K562 treated with DMSO at 1 percent for 12 hours (cell line): Measurements from ENCODE around the gene PPP3R1. TPM values are rescaled to one million over a fixed set of nuclear protein-coding genes. Genes with fewer than 3 reads are reported as not detected.

ENCODE experiments used
- total RNA-seq: library from RNA; unstranded; fragments of 300-600 nt; gene quantifications from 2 replicates; pipeline ENCODE4 v1.2.3, GENCODE V29; 2022; ENCODE audit not compliant: insufficient read depth

PPP3R1 gene
- 21.8 and 47.8 TPM in 2 replicates for total RNA-seq

GRCh38 chr2:68252400-68253218 is at the start of gene PPP3R1:
PPP3R1 (minus strand) TSS chr2:68252532; CDS start chr2:68252127, 405 bp downstream.

GRCh38 chr2:68157402-68158133 is 94.8 kb downstream of the PPP3R1 start, which contains the start of gene PNO1:
PNO1 (plus strand) TSS chr2:68157888; CDS start chr2:68157935, 47 bp downstream.

Other genes starting within 250 kb of the PPP3R1 start
- gene C1D, start 189.5 kb downstream of the PPP3R1 start, total RNA-seq = 26.9 and 33.7 TPM in 2 replicates
- 5.9 and 9.3 TPM in 2 replicates for gene PNO1, start 94.6 kb downstream of the PPP3R1 start, total RNA-seq
- 3.0 and 4.5 TPM in 2 replicates for gene CNRIP1, start 67.4 kb upstream of the PPP3R1 start, total RNA-seq
- 0.45 and 0.69 TPM in 2 replicates for gene PLEK, start 112.8 kb upstream of the PPP3R1 start, total RNA-seq
- 0.43 and 1.1 TPM in 2 replicates for gene FBXO48, start 214.8 kb upstream of the PPP3R1 start, total RNA-seq
- 1.2 and 1.8 TPM in 2 replicates for gene APLF, start 215.1 kb upstream of the PPP3R1 start, total RNA-seq